Activated T-cell treated with anti-CD3 and anti-CD28 coated beads for 4 hours (primary cell): ENCODE measurements around the gene TRIM10.
A peak's percentile ranks its signal among the peaks of the same experiment; 100 is the strongest.
"Not testable (repeated sequence)": the region's sequence is repeated elsewhere in the genome, so short reads cannot be mapped to it uniquely, and the experiment has no call there.

Experiments used
- DNase-seq: peaks from one replicate; pipeline ENCODE4 v3.0.0-alpha.2; 2020

TRIM10 gene

GRCh38 chr6:30152910-30153610 lies 8.0 kb downstream of the TRIM10 start:
- no peak for DNase-seq

GRCh38 chr6:30152016-30152673 lies 8.9 kb downstream of the TRIM10 start:
- DNase-seq = no peak

- no peak for DNase-seq
Observed at GRCh38 chr6:30151580-30151979, 9.4 kb downstream of the TRIM10 start.

GRCh38 chr6:30150671-30151395 lies 10.2 kb downstream of the TRIM10 start:
- DNase-seq = no peak

- no peak for DNase-seq
Observed at GRCh38 chr6:30149858-30150550, 11.0 kb downstream of the TRIM10 start.

GRCh38 chr6:30149234-30149633 lies 11.8 kb downstream of the TRIM10 start:
- no peak for DNase-seq

- DNase-seq = no peak
Observed at GRCh38 chr6:30147096-30147495, 13.9 kb downstream of the TRIM10 start.

- no peak for DNase-seq
Observed at GRCh38 chr6:30145818-30146217, 15.2 kb downstream of the TRIM10 start.

- no peak for DNase-seq
Observed at GRCh38 chr6:30144811-30145210, 16.2 kb downstream of the TRIM10 start.

- DNase-seq = no peak
Observed at GRCh38 chr6:30143780-30144179, 17.2 kb downstream of the TRIM10 start.

GRCh38 chr6:30142665-30143064 lies 18.3 kb downstream of the TRIM10 start:
- no peak for DNase-seq

GRCh38 chr6:30140240-30140639 lies 20.8 kb downstream of the TRIM10 start:
- DNase-seq = not testable (repeated sequence)

GRCh38 chr6:30136570-30137286 lies 24.3 kb downstream of the TRIM10 start:
- DNase-seq = no peak

GRCh38 chr6:30135757-30136156 lies 25.3 kb downstream of the TRIM10 start, which contains the start of gene TRIM40:
TRIM40 (plus strand) TSS chr6:30136140; CDS start chr6:30137037, 897 bp downstream.
- DNase-seq = no peak

GRCh38 chr6:30135147-30135546 lies 25.9 kb downstream of the TRIM10 start:
- no peak for DNase-seq

- DNase-seq = no peak
Observed at GRCh38 chr6:30131947-30132497, 29.0 kb downstream of the TRIM10 start.

- peak; percentile 49 for DNase-seq
Observed at GRCh38 chr6:30130887-30131862, 29.8 kb downstream of the TRIM10 start.

GRCh38 chr6:30130179-30130679 lies 30.8 kb downstream of the TRIM10 start:
- no peak for DNase-seq

GRCh38 chr6:30129265-30130178 lies 31.5 kb downstream of the TRIM10 start:
- DNase-seq = no peak
